GM18499 (cell line): ENCODE measurements around the gene LDLRAD2.

ENCODE experiments used
- ATAC-seq: cut with Tn5 transposase; IDR thresholded peaks from one replicate; pipeline ENCODE4 v1.9.1; 2021; ENCODE audit warnings: moderate number of reproducible peaks; ENCODE audit not compliant: insufficient read depth, unreplicated experiment

The LDLRAD2 gene

GRCh38 chr1:21839337-21840037, 27.4 kb downstream of the LDLRAD2 start:
- ATAC-seq, result no peak

DNA sequence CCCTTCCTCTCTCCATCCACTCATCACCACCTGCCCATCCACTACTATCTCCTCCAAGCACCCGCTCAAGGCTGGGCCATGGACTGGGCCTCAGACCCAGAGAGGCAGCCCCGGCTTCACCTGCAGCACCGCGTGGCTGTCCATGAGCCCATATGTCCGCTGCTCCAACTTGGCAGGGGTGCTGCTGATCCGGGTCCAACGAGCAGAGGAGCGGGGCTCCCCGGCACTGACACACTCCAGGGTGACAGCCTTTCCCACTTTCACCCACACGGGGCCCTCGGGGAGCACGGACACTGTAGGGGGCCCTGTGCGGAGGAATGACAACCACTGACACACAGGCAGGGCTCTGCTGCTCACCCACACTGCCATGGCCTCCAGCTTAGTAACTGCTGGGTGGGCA, 28.9 kb downstream of the LDLRAD2 start:
- no peak for ATAC-seq

DNA sequence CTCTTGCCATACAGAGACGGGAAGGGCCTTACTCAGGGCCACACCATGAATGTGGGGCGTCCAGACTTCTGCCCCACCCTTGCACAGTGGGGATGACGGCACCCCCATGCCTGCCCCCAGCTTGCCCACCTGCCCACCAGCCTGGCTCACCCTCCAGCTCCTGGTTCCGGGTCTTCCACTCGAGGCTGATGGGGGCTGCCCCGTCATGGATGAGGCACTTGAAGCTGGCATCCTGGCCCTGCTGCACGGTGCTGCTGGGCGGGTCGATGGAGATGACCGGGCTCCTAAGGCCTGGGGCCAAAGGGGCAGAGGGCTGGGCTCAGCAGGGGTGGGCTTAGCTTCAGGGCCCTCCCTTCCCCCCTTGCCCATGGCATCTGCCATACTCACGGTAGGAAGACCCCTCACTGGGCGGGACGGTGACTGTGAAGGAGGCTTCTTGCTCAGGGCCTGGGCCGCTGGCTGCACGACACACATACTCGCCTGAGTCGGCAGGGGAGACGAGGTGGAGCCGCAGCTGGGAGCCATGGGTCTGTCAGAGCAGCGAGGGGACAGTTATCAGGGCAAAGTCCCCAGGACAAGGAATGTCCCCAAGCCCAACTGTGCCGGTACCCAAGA, 29.9 kb downstream of the LDLRAD2 start:
- ATAC-seq, result no peak

DNA sequence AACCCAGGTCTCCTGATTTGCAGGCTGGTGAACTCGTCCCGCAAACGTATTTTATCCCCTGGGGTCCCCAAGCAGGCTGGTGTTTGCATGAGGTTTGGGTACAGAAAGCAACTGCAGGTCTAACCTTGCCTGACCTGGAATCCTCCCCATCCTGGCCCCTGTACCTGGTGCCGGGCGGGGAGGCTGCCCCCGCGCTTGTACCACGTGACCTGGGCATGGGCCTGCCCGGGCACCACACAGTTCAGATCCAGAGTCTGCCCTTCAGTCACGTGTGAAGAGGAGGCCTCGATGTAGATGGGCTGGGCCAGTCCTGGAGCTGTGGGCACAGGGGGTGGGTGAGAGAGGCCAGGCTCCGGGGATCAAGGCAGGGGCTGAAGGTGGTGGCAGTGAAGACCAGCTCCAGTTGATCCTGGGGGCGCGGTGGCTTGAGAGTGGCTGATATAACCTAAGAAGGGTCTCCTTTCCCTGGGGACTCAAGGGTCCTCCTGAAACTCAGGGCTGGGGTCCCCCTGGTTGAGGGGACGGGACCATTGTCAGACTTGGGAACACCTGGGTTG, 30.6 kb downstream of the LDLRAD2 start:
- ATAC-seq, result no peak

DNA sequence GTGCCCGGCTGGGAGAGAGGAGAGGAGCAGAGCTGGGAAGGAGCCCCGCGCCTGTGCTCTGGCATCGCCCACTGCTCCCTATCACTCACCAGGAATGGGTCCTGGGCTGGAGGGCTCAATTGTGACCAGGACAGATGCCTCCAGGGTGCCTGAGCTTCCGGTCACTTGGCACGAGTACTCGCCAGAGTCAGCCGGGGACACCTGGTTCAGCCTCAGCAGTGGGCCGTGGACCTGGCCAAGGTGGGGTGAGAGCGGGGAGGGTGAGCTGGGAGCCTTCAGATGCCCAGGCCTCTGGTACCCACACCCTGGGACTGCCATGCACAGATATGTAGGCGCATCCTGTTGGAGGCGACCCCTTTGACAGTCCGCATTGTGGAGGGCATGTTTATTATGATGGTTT, 31.1 kb downstream of the LDLRAD2 start:
- no peak for ATAC-seq

DNA sequence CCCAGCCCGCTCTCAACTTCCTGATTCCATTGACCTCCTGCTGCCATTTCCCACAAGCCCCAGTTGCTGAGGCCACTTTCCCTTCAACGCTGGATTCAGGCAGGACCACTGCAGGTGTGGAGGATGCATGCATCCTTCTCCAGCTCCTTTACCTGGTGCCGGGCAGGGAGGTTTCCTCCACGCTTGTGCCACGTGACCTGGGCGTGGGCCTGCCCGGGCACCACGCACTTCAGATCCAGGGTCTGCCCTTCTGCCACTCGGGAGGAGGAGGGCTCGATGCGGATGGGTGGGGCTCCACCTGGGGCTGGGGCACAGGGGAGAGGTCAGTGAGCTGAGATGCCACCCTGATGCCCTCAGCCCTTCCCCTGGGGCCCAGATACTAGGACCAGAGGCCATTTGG, 31.9 kb downstream of the LDLRAD2 start:
- no peak for ATAC-seq

DNA sequence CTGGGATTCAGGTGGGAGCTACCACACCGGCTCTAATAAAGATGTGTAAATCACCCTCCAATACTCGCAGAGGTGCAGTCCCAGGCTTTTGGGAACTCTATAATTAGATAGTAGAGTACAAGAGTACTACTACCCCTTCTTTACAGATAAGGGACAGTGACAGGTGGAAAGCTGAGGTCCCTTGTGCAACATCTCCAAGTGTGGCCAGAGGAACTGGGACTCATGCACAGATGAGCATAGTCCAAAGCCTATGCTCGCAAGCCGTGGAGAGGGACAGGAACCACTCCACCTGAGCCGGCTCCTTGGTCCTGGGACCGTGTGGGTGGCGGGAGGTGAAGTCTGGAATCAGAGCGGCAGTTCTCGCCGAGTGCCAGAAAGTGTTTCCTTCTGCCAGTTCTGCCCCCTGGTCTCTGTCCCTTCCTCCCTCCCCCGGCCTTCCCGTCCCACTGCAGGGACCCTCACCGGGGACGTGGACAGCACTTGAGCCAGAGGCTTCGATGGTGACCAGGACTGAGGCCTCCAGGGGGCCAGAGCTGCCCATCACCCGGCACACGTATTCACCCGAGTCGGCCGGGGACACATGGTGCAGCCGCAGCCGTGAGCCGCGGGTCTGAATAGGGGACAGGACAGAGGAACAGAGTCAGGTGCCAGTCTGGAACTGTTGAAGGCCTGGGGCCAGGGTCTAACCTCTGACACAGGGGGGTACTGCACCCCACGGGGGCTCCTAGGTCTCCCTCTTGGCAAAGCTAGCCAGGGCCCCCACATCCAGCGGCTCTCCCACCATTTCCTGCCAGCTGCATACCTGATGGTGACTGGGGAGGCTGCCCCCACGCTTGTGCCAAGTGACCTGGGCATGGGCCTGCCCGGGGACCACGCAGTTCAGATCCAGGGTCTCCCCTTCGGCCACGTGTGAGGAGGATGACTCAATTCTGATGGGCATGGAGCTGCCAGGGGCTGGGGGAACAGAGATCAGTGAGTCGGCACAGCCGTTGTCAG, 33.9 kb downstream of the LDLRAD2 start:
- no peak for ATAC-seq

GRCh38 chr1:21847223-21848205, 35.4 kb downstream of the LDLRAD2 start:
- ATAC-seq, result no peak

- ATAC-seq, result no peak
Observed at GRCh38 chr1:21848524-21849174, 36.6 kb downstream of the LDLRAD2 start.

- ATAC-seq, result no peak
Observed at GRCh38 chr1:21849909-21850576, 38.0 kb downstream of the LDLRAD2 start.

GRCh38 chr1:21851430-21852250, 39.6 kb downstream of the LDLRAD2 start:
- ATAC-seq, result no peak

GRCh38 chr1:21852282-21853130, 40.4 kb downstream of the LDLRAD2 start:
- no peak for ATAC-seq

DNA sequence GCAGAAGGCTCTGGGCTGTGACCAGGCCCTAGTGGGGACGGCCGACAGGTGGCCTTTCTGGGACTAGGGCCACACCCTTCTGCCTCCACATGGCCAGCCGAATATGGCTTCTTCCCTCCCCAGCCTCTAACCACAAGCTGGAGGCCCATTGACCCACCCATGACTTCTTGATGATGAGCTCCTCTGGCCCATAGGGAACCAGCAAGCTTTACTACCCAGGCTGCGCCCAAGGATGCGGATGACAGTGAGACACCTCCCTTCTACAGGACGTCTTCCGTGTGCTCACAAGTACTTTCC, 41.0 kb downstream of the LDLRAD2 start:
- ATAC-seq, result no peak

DNA sequence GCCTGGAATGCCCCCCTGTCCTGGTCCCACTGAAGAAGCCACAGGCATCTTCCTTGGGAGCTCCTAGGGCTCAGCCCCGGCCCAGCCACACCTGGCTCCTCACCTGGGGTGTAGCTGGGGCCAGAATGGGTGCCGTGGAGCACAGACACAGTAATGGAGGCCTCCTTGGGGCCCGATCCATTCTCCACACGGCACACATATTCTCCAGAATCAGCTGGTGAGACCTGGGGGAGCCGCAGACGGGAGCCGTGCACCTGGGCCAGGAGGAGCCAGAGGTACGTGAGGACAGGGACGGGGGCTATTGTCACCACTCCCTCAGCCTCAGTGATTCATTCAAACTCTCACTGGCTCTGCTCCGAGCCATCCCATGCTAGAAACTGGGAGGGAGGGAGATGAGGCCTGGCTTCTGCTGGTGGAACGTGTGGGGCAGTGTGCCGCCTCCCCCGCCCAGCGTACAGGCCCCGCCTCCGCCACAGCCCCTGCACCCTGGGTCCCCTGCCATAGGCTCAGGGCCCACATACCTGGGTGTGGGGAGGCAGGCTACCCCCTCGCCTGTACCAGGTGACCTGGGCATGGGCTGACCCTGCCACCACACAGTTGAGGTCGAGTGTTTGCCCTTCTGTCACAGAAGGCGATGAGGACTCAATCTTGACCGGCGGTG, 42.2 kb downstream of the LDLRAD2 start:
- ATAC-seq, result no peak

DNA sequence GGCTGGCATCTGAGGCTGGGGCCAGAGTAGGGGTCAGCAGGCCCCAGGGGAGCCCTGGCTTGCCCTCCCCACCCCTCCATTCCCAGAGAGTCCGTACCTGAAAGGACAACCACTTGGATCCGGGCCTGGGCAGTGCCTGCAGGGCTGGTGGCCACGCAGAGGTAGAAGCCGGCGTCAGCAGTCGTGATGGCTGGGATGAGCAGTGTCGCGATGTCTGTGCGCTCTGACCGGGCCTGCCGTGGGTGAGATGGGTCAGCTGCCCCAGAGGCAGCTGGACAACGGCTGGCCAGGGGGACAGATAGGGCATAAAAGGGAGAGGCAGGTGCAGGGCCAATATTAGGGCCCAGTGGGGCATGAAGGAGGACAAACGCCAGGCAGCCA, 42.7 kb downstream of the LDLRAD2 start:
- ATAC-seq, result no peak

- no peak for ATAC-seq
Observed at GRCh38 chr1:21855257-21856096, 43.4 kb downstream of the LDLRAD2 start.
